ENCODE results near the gene ATP8B4. TPM values are rescaled to one million over a fixed set of nuclear protein-coding genes. Genes with fewer than 3 reads are reported as not detected.

Gene ATP8B4
- total RNA-seq, 6 experiments from 2014 or later, result 0.31 to 1.6 (median 0.91) TPM

GRCh38 chr15:49927189-49927861 lies 191.7 kb downstream of the ATP8B4 start:
- no peak for TF ChIP-seq CTCF (IDR thresholded peaks at IDR 0.05)
- H3K9me3 Mint-ChIP-seq, result no peaks in the 10 kb centered on the region
- no peak overlapping the region for H3K4me3 Mint-ChIP-seq
- no peaks in the 10 kb centered on the region for H3K36me3 Mint-ChIP-seq (ENCODE audit: low read depth)
- no peak overlapping the region for H3K27ac Mint-ChIP-seq
- DNase-seq, result peak; percentile 21
- H3K27me3 Mint-ChIP-seq (ENCODE audit: insufficient read depth), result peaks cover 1% of the 10 kb centered on the region; the same call in 1 of the 2 replicates
- H3K4me1 Mint-ChIP-seq (ENCODE audit: low read depth), result peaks cover 9% of the 10 kb centered on the region

- H3K4me3 Mint-ChIP-seq, result no peak overlapping the region
- peaks cover 1% of the 10 kb centered on the region; the same call in 1 of the 2 replicates for H3K27me3 Mint-ChIP-seq (ENCODE audit: insufficient read depth)
- TF ChIP-seq CTCF (IDR thresholded peaks at IDR 0.05), result no peak
- no peak for DNase-seq
- H3K27ac Mint-ChIP-seq, result no peak overlapping the region
- H3K36me3 Mint-ChIP-seq (ENCODE audit: low read depth), result no peaks in the 10 kb centered on the region
- H3K4me1 Mint-ChIP-seq (ENCODE audit: low read depth), result peaks cover 9% of the 10 kb centered on the region
- H3K9me3 Mint-ChIP-seq, result no peaks in the 10 kb centered on the region
These were observed 192.3 kb downstream of the ATP8B4 start for GRCh38 chr15:49926740-49927139.

- H3K4me3 Mint-ChIP-seq, result no peak overlapping the region
- H3K36me3 Mint-ChIP-seq (ENCODE audit: low read depth), result no peaks in the 10 kb centered on the region
- no peaks in the 10 kb centered on the region for H3K9me3 Mint-ChIP-seq
- H3K27ac Mint-ChIP-seq, result no peak overlapping the region
- TF ChIP-seq CTCF (IDR thresholded peaks at IDR 0.05), result no peak; the same call in 1 of the 2 replicates
- H3K27me3 Mint-ChIP-seq (ENCODE audit: insufficient read depth), result peaks cover 1% of the 10 kb centered on the region; the same call in 1 of the 2 replicates
- DNase-seq, result no peak
- H3K4me1 Mint-ChIP-seq (ENCODE audit: low read depth), result peaks cover 9% of the 10 kb centered on the region
These were observed 195.4 kb downstream of the ATP8B4 start for GRCh38 chr15:49923671-49924070.

GRCh38 chr15:49919034-49919433 lies 200.0 kb downstream of the ATP8B4 start:
- H3K4me1 Mint-ChIP-seq (ENCODE audit: low read depth), result peaks cover 9% of the 10 kb centered on the region; the same call in 1 of the 2 replicates
- no peaks in the 10 kb centered on the region for H3K27me3 Mint-ChIP-seq (ENCODE audit: insufficient read depth)
- no peak overlapping the region for H3K4me3 Mint-ChIP-seq
- no peaks in the 10 kb centered on the region for H3K9me3 Mint-ChIP-seq
- no peak overlapping the region for H3K27ac Mint-ChIP-seq
- DNase-seq, result no peak
- TF ChIP-seq CTCF (IDR thresholded peaks at IDR 0.05), result no peak
- H3K36me3 Mint-ChIP-seq (ENCODE audit: low read depth), result no peaks in the 10 kb centered on the region

- Mint-ChIP-seq H3K36me3 (ENCODE audit: low read depth) (no peaks in the 10 kb centered on the region), H3K27me3 (ENCODE audit: insufficient read depth) (no peaks in the 10 kb centered on the region), H3K27ac (no peak overlapping the region), H3K4me3 (no peak overlapping the region), H3K9me3 (no peaks in the 10 kb centered on the region), H3K4me1 (ENCODE audit: low read depth) (peaks cover 9% of the 10 kb centered on the region; the same call in 1 of the 2 replicates)
- TF ChIP-seq CTCF (IDR thresholded peaks at IDR 0.05), result no peak
- no peak for DNase-seq
These were observed 200.9 kb downstream of the ATP8B4 start for GRCh38 chr15:49918121-49918520.

Measured in HFFc6 (cell line).